ENCODE measurements around the gene RANBP10. TPM values are rescaled to one million over a fixed set of nuclear protein-coding genes. Genes with fewer than 3 reads are reported as not detected.

RANBP10 gene
- total RNA-seq, 1 experiment from 2014 or later: 15.6 TPM

- Histone ChIP-seq H3K9me3 (ENCODE audit: control insufficient read depth, low read depth, low read length) (no peaks in the 10 kb centered on the region), H2BK20ac (ENCODE audit: low read depth, low read length, poor library complexity, severe bottlenecking) (no peak overlapping the region), H4K20me1 (ENCODE audit: control insufficient read depth, insufficient read depth, insufficient read length) (no peaks in the 10 kb centered on the region), H2BK120ac (ENCODE audit: low read depth, low read length, poor library complexity, severe bottlenecking) (no peak overlapping the region), H3K4me2 (ENCODE audit: insufficient read depth, insufficient read length, low read length) (no peak overlapping the region), H3K79me1 (ENCODE audit: insufficient read depth, low read depth, low read length, poor library complexity, severe bottlenecking) (no peaks in the 10 kb centered on the region), H4K91ac (ENCODE audit: insufficient read length, low read depth, low read length) (no peak overlapping the region), H4K5ac (ENCODE audit: insufficient read length, low read depth, low read length) (no peak overlapping the region), H3K18ac (ENCODE audit: insufficient read length, low read depth, low read length) (no peak overlapping the region), H3K23ac (ENCODE audit: insufficient read length, low read depth, low read length) (no peak overlapping the region), H3K23me2 (ENCODE audit: insufficient read length, low read depth, low read length, poor library complexity, severe bottlenecking) (no peaks in the 10 kb centered on the region), H2BK12ac (ENCODE audit: insufficient read length, low read depth, low read length) (no peak overlapping the region), H2AFZ (ENCODE audit: low read length) (no peak overlapping the region), H3K27me3 (ENCODE audit: insufficient read depth, low read length) (no peaks in the 10 kb centered on the region), H3T11ph (ENCODE audit: low read length) (no peak overlapping the region), H3K56ac (ENCODE audit: insufficient read length, low read depth, low read length) (no peak overlapping the region), H3K27ac (ENCODE audit: insufficient read length, low read depth, low read length) (no peak overlapping the region), H2AK5ac (ENCODE audit: insufficient read length, low read length) (no peak overlapping the region), H2BK5ac (ENCODE audit: insufficient read length, low read length) (no peak overlapping the region), H2BK15ac (ENCODE audit: low read depth, low read length) (no peak overlapping the region), H3K79me2 (ENCODE audit: insufficient read depth, low read length) (no peaks in the 10 kb centered on the region), H4K8ac (replicated peaks; ENCODE audit: insufficient read length, low read depth, low read length) (no peak overlapping the region), H3K4ac (ENCODE audit: low read depth, low read length) (no peak overlapping the region), H3K4me1 (ENCODE audit: insufficient read depth, low read length) (no peaks in the 10 kb centered on the region), H3K14ac (ENCODE audit: insufficient read depth, low read length) (no peak overlapping the region), H3K9ac (ENCODE audit: extremely low read depth, insufficient read length, low read length) (no peak overlapping the region)
- H3K4me1 Mint-ChIP-seq: no peaks in the 10 kb centered on the region
- no peak overlapping the region for H3K4me3 Mint-ChIP-seq
- H3K27me3 Mint-ChIP-seq (ENCODE audit: low read depth): no peaks in the 10 kb centered on the region
- H3K36me3 Mint-ChIP-seq (ENCODE audit: insufficient read depth in 1 of 3, low read depth in 3 of 3): peaks cover 10 to 23% (median 17%) of the 10 kb centered on the region in 3 experiments; a peak in 6 of 7 replicates
- H3K27ac Mint-ChIP-seq: no peak overlapping the region
- DNase-seq: no peak
- no peak for TF ChIP-seq CTCF (conservative IDR thresholded peaks at IDR 0.05)
- no peaks in the 10 kb centered on the region for H3K9me3 Mint-ChIP-seq
- WGBS (ENCODE audit: extremely low coverage, insufficient read length, low lambda C conversion rate): no CpG with 5 or more reads among the region's 4 CpGs
Measured at GRCh38 chr16:67683767-67684166, 122.6 kb downstream of the RANBP10 start.
